Neural cell (in vitro differentiated cells): ENCODE measurements around the gene RIC8B. TPM values are rescaled to one million over a fixed set of nuclear protein-coding genes. Genes with fewer than 3 reads are reported as not detected.

Experiments used
- H2AFZ ChIP-seq: fragments of 200-600, 300-800 bp; sonication (generic), shearing (Covaris generic); 2 replicates; pipeline ENCODE4 v1.6.0; 2014; ENCODE audit warnings: low read depth, mild to moderate bottlenecking, antibody characterized with exemption, low read length, moderate library complexity
- H3F3A ChIP-seq: fragments of 200-600 bp; shearing (Covaris generic); 2 replicates; pipeline ENCODE4 v1.6.1; 2016; ENCODE audit warnings: mild to moderate bottlenecking, moderate library complexity, mixed read lengths, antibody characterized with exemption, low read length; ENCODE audit not compliant: insufficient read depth, poor library complexity, severe bottlenecking
- H3K27ac ChIP-seq: fragments of 200-600, 300-800 bp; sonication (generic), shearing (Covaris generic); 2 replicates; pipeline ENCODE4 v1.5.1; 2014; ENCODE audit warnings: mild to moderate bottlenecking, low read length, moderate library complexity
- H3K27me3 ChIP-seq: fragments of 300-800, 200-600 bp; sonication (generic), shearing (Covaris generic); 2 replicates; pipeline ENCODE4 v1.6.0; 2014; ENCODE audit warnings: mild to moderate bottlenecking, low read depth, low read length, moderate library complexity; ENCODE audit not compliant: insufficient read depth
- H3K36me3 ChIP-seq: fragments of 300-800, 200-600 bp; sonication (generic), shearing (Covaris generic); 2 replicates; pipeline ENCODE4 v1.5.1; 2014; ENCODE audit warnings: mild to moderate bottlenecking, antibody characterized with exemption, low read length, moderate library complexity; ENCODE audit not compliant: insufficient read depth
- H3K4me2 ChIP-seq: fragments of 300-800, 200-600 bp; sonication (generic), shearing (Covaris generic); 2 replicates; pipeline ENCODE4 v1.6.0; 2014; ENCODE audit warnings: mild to moderate bottlenecking, low read length
- H3K4me3 ChIP-seq: fragments of 300-800, 200-600 bp; sonication (generic), shearing (Covaris generic); 2 replicates; pipeline ENCODE4 v1.5.1; 2014; ENCODE audit warnings: mild to moderate bottlenecking, low read length, moderate library complexity
- H3K79me2 ChIP-seq: fragments of 200-600 bp; shearing (Covaris generic); replicated peaks from 2 replicates; pipeline ENCODE4 v1.6.0; 2014; ENCODE audit warnings: mild to moderate bottlenecking, low read length, moderate library complexity; ENCODE audit not compliant: insufficient read depth
- H3K9ac ChIP-seq: fragments of 300-800, 200-600 bp; sonication (generic), shearing (Covaris generic); 2 replicates; pipeline ENCODE4 v1.6.1; 2016; ENCODE audit warnings: mild to moderate bottlenecking, low read length, mixed read lengths
- H3K9me2 ChIP-seq: fragments of 200-600 bp; shearing (Covaris generic); 2 replicates; pipeline ENCODE4 v1.6.1; 2016; ENCODE audit warnings: mild to moderate bottlenecking, low read length, mixed read lengths; ENCODE audit not compliant: insufficient read depth
- H3K9me3 ChIP-seq: fragments of 200-600, 300-800 bp; sonication (generic), shearing (Covaris generic); 2 replicates; pipeline ENCODE4 v1.6.1; 2016; ENCODE audit warnings: mild to moderate bottlenecking, mixed run types, low read length, moderate library complexity, mixed read lengths
- H4K20me1 ChIP-seq: fragments of 200-600 bp; shearing (Covaris generic); 2 replicates; pipeline ENCODE4 v1.6.1; 2016; ENCODE audit warnings: mild to moderate bottlenecking, mixed run types; ENCODE audit not compliant: insufficient read depth
- EP300 ChIP-seq: fragments of 450-650 bp; conservative IDR thresholded peaks from 2 replicates; pipeline ENCODE4 v1.6.1; 2014; ENCODE audit warnings: antibody characterized with exemption, mild to moderate bottlenecking, moderate library complexity; ENCODE audit not compliant: poor library complexity, severe bottlenecking
- EZH2 ChIP-seq: fragments of 200-600, 300-800 bp; shearing (Covaris generic), sonication (generic); IDR thresholded peaks from 2 replicates; pipeline ENCODE4 v1.6.1; 2014; ENCODE audit warnings: antibody characterized with exemption, low read length, borderline replicate concordance, mild to moderate bottlenecking; ENCODE audit not compliant: insufficient read depth, poor library complexity, severe bottlenecking
- MXI1 ChIP-seq: fragments of 450-650 bp; conservative IDR thresholded peaks from 2 replicates; pipeline ENCODE4 v1.6.1; 2014; ENCODE audit warnings: antibody characterized with exemption, mild to moderate bottlenecking; ENCODE audit not compliant: poor library complexity, severe bottlenecking
- POLR2AphosphoS5 ChIP-seq: IDR thresholded peaks from 2 replicates; pipeline ENCODE4 v1.6.1; 2012
- RAD21 ChIP-seq: fragments of 450-650 bp; conservative IDR thresholded peaks from 2 replicates; pipeline ENCODE4 v1.6.1; 2014; ENCODE audit warnings: antibody characterized with exemption, mild to moderate bottlenecking, moderate library complexity
- SMC3 ChIP-seq: fragments of 450-650 bp; conservative IDR thresholded peaks from 2 replicates; pipeline ENCODE4 v1.6.1; 2014; ENCODE audit warnings: antibody characterized with exemption, mild to moderate bottlenecking, moderate library complexity; ENCODE audit not compliant: poor library complexity
- TAF1 ChIP-seq: IDR thresholded peaks from 2 replicates; pipeline ENCODE4 v1.6.1; 2012; ENCODE audit warnings: low read depth
- polyA plus RNA-seq: library from polyadenylated mRNA; depleted of rRNA; stranded (reverse); fragments of >200 nt; gene quantifications from 2 replicates; pipeline ENCODE4 v1.2.3, GENCODE V29; 2014
- TF ChIP-seq, protein P1 (sequence below): IDR thresholded peaks from 2 replicates; pipeline ENCODE4 v1.6.1; 2012; ENCODE audit warnings: borderline replicate concordance
- TF ChIP-seq, protein P2 (sequence below): fragments of 450-650 bp; IDR thresholded peaks from 2 replicates; pipeline ENCODE4 v1.5.1; 2014; ENCODE audit warnings: antibody characterized with exemption, mild to moderate bottlenecking, moderate library complexity; ENCODE audit not compliant: poor library complexity, severe bottlenecking

RIC8B gene
- polyA plus RNA-seq, 1 donor from 2014 or later = 30.0 TPM

DNA sequence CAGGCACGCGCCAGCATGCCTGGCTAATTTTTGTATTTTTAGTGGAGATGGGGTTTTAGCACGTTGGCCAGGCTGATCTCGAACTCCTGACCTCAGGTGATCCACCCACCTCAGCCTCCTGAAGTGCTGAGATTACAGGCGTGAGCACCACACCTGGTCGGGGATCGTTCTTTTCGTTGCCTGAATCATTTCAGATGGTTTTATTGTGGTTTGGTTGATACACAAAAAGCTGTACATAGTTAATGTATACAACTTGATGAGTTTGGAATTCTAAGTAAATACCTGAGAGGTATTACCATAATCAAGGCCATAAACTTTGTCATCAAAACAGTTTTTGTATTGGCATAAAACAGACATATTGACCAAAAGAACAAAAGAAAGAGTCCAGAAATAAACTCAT lies 63.3 kb downstream of the RIC8B start:
- Histone ChIP-seq H3F3A (no peaks in the 10 kb centered on the region), H3K9ac (no peak overlapping the region), H3K9me2 (no peaks in the 10 kb centered on the region), H2AFZ (no peak overlapping the region), H3K36me3 (no peaks in the 10 kb centered on the region), H3K27ac (no peak overlapping the region), H3K4me2 (no peak overlapping the region), H3K9me3 (no peaks in the 10 kb centered on the region), H4K20me1 (no peaks in the 10 kb centered on the region), H3K27me3 (no peaks in the 10 kb centered on the region), H3K79me2 (no peaks in the 10 kb centered on the region), H3K4me3 (no peak overlapping the region)
- TF ChIP-seq EZH2 (no peak), MXI1 (no peak), EP300 (no peak), SMC3 (no peak), RAD21 (no peak)
- TF ChIP-seq, protein P1, sequence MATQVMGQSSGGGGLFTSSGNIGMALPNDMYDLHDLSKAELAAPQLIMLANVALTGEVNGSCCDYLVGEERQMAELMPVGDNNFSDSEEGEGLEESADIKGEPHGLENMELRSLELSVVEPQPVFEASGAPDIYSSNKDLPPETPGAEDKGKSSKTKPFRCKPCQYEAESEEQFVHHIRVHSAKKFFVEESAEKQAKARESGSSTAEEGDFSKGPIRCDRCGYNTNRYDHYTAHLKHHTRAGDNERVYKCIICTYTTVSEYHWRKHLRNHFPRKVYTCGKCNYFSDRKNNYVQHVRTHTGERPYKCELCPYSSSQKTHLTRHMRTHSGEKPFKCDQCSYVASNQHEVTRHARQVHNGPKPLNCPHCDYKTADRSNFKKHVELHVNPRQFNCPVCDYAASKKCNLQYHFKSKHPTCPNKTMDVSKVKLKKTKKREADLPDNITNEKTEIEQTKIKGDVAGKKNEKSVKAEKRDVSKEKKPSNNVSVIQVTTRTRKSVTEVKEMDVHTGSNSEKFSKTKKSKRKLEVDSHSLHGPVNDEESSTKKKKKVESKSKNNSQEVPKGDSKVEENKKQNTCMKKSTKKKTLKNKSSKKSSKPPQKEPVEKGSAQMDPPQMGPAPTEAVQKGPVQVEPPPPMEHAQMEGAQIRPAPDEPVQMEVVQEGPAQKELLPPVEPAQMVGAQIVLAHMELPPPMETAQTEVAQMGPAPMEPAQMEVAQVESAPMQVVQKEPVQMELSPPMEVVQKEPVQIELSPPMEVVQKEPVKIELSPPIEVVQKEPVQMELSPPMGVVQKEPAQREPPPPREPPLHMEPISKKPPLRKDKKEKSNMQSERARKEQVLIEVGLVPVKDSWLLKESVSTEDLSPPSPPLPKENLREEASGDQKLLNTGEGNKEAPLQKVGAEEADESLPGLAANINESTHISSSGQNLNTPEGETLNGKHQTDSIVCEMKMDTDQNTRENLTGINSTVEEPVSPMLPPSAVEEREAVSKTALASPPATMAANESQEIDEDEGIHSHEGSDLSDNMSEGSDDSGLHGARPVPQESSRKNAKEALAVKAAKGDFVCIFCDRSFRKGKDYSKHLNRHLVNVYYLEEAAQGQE = no peak

DNA sequence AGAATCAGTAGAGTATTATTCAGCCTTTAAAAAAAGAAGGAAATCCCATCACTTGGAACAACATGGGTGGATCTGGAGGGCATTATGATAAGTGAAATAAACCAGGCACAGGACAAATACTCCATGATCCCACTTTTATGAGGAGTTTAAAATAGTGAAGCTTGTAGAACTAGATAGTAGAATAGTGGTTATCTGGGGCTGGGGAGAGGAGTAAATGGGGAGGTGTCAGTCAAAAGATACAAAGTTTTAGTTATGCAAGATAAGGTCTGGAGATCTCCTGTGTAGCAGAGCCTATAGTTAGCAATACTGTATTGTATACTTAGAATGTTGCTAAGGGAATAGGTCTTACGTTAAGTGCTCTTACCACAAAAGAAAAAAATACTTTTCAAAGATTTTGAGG lies 64.9 kb downstream of the RIC8B start:
- no peaks in the 10 kb centered on the region for H3K79me2 ChIP-seq
- no peaks in the 10 kb centered on the region for H3K36me3 ChIP-seq
- no peaks in the 10 kb centered on the region for H4K20me1 ChIP-seq
- TF ChIP-seq TAF1 = no peak
- TF ChIP-seq, protein P2, sequence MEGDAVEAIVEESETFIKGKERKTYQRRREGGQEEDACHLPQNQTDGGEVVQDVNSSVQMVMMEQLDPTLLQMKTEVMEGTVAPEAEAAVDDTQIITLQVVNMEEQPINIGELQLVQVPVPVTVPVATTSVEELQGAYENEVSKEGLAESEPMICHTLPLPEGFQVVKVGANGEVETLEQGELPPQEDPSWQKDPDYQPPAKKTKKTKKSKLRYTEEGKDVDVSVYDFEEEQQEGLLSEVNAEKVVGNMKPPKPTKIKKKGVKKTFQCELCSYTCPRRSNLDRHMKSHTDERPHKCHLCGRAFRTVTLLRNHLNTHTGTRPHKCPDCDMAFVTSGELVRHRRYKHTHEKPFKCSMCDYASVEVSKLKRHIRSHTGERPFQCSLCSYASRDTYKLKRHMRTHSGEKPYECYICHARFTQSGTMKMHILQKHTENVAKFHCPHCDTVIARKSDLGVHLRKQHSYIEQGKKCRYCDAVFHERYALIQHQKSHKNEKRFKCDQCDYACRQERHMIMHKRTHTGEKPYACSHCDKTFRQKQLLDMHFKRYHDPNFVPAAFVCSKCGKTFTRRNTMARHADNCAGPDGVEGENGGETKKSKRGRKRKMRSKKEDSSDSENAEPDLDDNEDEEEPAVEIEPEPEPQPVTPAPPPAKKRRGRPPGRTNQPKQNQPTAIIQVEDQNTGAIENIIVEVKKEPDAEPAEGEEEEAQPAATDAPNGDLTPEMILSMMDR = no peak
- TF ChIP-seq EP300 = no peak
- TF ChIP-seq RAD21 = no peak
- TF ChIP-seq EZH2 = no peak
- TF ChIP-seq SMC3 = no peak
- no peak for TF ChIP-seq MXI1
- TF ChIP-seq, protein P1 = no peak
- TF ChIP-seq POLR2AphosphoS5 = no peak
- no peaks in the 10 kb centered on the region for H3F3A ChIP-seq
- H3K4me2 ChIP-seq = no peak overlapping the region
- no peak overlapping the region for H3K27ac ChIP-seq
- H3K9me2 ChIP-seq = no peaks in the 10 kb centered on the region
- H3K27me3 ChIP-seq = no peaks in the 10 kb centered on the region
- no peak overlapping the region for H2AFZ ChIP-seq
- H3K9ac ChIP-seq = no peak overlapping the region
- no peak overlapping the region for H3K4me3 ChIP-seq
- H3K9me3 ChIP-seq = no peaks in the 10 kb centered on the region
